GM12875 (cell line): ENCODE measurements around the gene OR8B3.
A peak's percentile ranks its signal among the peaks of the same experiment; 100 is the strongest.

ENCODE experiments used
- H3K4me3 ChIP-seq: one replicate; pipeline ENCODE4 v1.5.1; 2011; ENCODE audit warnings: low read depth, low read length, control low read depth
- CTCF ChIP-seq: IDR thresholded peaks from 2 replicates; pipeline ENCODE4 v1.5.1; 2011; ENCODE audit warnings: low read depth, mild to moderate bottlenecking, control low read depth, inconsistent platforms, low read length, moderate library complexity, borderline replicate concordance; ENCODE audit not compliant: insufficient read depth

The OR8B3 gene

GRCh38 chr11:124440608-124441007 is 41.8 kb upstream of the OR8B3 start:
- no peak for TF ChIP-seq CTCF
- no peak overlapping the region for H3K4me3 ChIP-seq

GRCh38 chr11:124434699-124435098 is 35.9 kb upstream of the OR8B3 start:
- no peak for TF ChIP-seq CTCF
- H3K4me3 ChIP-seq = no peak overlapping the region

- TF ChIP-seq CTCF = no peak
- no peak overlapping the region for H3K4me3 ChIP-seq
These were observed 30.8 kb upstream of the OR8B3 start for GRCh38 chr11:124429599-124429998.

GRCh38 chr11:124424384-124424921 is 25.6 kb upstream of the OR8B3 start, which contains the start of gene OR8B4:
Gene OR8B4, minus strand, starts transcription at chr11:124424871. Its CDS starts 0 bp downstream, at chr11:124424871.
- H3K4me3 ChIP-seq = no peak within 1 kb of the TSS
- TF ChIP-seq CTCF = no peak

GRCh38 chr11:124421043-124421442 is 22.2 kb upstream of the OR8B3 start:
- no peak for TF ChIP-seq CTCF
- H3K4me3 ChIP-seq = no peak overlapping the region

GRCh38 chr11:124415356-124415923 is 16.6 kb upstream of the OR8B3 start:
- TF ChIP-seq CTCF = peak; percentile 44; the same call in 1 of the 2 replicates
- no peak overlapping the region for H3K4me3 ChIP-seq

GRCh38 chr11:124409906-124410305 is 11.1 kb upstream of the OR8B3 start:
- no peak for TF ChIP-seq CTCF
- H3K4me3 ChIP-seq = no peak overlapping the region
